Fibroblast of upper back skin (primary cell): ENCODE measurements around the gene PLXNA3.
"Not testable (repeated sequence)": the region's sequence is repeated elsewhere in the genome, so short reads cannot be mapped to it uniquely, and the experiment has no call there.

Experiments used
- DNase-seq: peaks from one replicate; pipeline ENCODE4 v3.0.0-alpha.2; 2013

Gene PLXNA3

DNA sequence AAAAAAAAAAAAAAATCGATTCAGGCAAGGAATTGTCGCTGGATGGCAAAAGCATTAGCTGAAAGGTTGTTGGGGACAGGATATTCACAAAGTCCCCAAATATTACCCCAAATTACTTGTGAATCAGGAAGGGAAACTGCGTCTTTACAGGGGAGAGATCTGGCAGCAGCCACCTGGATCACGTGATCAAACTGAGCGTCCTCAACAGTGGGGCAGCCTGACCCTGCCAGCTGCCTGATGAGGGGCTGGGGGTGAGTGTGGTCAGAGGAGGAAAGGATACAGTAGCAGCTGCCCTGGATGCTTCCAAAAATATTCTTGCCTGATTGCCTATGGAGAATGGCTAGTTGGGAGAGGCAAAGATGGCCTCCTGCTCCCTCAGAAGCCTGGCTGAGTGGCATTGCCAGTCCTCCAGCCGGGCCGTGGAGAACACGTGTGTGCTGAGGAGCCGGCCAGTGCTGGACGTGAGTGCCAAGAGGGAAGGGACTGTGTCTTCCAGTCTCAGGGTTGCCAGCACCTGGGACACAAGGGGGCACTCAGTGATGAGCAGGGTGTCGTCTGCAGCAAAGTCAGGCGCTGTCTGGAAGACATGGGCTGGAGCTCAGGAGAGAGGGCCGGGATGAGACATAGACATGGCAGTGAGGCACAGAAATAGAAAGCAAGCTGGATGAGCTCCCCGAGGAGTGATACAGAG lies 24.0 kb downstream of the PLXNA3 start:
- no peak for DNase-seq

DNA sequence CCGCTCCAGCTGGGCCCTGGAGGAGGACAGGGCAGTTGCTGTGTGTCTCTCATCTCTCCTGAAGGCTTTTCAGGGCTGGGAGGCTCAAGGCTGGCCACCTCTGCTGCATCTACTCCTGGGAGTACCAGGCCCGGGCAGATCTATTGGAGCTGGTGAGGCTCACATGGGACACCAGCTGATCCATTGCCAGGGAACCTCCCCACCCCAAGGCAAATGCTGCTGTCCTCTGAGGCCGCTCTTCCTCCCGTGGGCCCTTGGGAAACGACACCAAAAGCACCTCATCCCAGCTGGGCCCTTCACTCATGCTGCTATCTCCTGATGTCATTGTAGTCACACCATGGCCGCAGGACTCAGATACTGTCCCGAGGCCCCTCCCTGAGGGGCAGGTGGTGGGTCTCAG lies 24.7 kb downstream of the PLXNA3 start:
- DNase-seq = no peak

DNA sequence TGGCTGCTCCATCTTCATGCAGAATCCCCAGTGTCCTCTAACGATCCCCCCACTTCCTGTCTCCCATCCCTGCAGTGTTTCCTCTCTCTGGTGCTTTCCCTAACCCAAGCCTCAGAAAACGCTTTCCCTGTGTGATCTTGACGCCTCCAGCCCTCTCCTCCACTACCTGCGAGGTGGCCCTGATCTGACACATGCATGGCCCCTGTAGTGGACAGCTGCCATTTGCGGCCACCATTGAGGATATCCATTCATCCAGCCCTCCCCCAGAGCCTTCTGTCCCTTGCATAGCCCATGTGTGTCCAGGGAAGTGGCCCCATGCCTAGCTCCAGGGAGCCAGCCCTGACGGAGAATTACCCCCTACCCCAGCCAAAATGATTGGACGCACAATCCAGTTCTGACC lies 25.2 kb downstream of the PLXNA3 start:
- DNase-seq = no peak

DNA sequence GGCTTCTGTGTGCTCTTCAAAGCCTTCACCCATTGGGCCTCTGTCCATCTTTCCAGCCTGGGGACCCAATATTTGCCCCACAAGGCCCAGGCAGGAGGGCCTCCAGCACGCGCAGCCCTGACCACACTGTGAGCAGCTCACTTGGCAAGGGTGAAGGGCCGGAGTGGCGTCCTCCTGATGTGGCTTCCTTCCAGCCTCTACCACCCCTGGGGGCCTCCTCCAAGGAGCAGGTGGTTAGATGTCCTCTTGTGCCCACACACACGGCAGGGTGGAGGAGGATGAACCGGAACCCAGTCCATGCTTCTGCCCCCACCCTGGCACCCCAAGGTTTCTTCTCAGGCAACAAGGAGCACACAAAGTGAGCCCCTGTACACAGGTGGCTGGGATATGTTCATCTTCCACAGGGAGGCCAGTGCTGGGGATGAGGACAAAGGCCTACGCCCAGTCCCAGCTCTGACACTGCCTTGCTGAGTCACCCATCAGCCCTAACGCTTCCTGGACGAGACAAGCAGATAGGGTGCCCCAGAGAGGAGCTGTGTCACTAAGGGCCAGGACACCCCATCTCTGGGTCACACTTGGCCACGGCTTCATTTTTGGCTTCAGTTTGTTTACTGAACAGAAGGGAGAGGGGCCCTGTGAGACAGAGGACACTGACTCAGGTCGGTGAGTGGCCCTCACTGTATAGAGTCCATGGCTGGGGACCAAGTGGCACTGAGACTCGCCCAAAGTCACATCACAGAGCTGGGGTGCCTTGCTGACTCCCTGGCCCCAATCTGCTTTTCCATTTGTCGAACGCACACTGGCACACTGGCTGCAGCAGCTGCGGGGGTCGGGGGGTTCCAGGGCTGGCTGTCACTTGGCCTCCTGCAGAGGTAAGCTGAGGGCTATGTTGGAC lies 26.4 kb downstream of the PLXNA3 start:
- no peak for DNase-seq

DNA sequence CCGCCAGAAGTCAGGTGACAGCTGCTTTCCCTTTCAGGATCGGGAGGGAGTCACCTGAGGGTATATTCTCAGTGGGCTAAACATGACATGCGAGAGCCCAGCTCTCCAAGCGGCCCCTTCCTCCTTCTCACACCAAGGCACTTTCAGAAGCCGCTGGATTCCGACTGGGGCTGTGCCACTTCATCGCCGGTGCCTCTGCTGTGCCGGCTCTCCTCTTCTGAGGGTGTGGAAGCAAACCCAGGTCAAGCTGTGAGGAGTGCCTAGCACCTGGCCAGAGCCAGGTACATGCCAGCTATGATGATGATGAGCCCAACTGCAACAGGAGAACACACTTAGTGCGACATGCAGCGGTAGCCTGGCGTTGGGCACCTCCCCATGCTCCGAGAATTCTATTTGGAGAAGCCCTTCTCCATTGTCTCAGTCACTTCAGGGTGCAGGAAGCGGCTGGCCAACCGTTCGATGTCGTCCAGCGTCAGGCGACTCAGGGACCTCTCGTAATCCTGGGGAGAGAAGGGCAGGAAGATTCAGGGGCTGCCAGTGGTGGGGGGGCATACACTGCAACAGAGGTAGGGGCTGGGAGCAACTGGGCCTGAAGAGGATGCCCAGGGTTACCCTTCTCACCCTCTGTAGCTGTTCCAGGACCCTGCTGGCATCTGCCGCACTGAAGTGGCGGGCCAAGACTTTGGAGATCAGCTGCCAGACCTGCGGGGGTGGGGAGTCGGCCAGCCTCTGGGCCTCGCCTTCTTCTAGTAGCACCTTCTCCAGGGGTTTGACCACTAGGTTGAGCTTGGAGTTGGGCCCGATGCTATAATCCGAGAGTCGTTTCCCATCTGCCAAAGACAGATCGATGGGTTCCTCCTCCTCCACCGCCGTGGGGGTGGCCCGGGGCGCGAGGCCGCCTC lies 27.3 kb downstream of the PLXNA3 start:
- DNase-seq = no peak

DNA sequence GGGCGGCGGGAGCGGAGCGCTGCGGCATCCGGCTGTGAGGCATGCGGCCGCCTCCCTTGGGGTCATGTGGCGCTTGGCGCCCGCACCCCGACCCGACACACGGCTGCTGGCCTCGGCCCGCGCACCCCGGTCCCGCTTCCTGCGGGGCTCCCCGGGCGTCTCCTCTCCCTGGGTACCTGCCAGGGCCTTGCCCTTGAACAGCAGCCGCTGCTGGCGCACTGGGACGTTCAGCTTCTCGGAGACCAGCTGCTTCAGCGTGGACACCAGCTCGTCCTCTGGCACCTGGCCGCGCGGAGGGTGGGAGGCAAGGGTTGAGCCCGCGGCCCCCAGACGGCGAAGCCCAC lies 27.9 kb downstream of the PLXNA3 start:
- DNase-seq = no peak

DNA sequence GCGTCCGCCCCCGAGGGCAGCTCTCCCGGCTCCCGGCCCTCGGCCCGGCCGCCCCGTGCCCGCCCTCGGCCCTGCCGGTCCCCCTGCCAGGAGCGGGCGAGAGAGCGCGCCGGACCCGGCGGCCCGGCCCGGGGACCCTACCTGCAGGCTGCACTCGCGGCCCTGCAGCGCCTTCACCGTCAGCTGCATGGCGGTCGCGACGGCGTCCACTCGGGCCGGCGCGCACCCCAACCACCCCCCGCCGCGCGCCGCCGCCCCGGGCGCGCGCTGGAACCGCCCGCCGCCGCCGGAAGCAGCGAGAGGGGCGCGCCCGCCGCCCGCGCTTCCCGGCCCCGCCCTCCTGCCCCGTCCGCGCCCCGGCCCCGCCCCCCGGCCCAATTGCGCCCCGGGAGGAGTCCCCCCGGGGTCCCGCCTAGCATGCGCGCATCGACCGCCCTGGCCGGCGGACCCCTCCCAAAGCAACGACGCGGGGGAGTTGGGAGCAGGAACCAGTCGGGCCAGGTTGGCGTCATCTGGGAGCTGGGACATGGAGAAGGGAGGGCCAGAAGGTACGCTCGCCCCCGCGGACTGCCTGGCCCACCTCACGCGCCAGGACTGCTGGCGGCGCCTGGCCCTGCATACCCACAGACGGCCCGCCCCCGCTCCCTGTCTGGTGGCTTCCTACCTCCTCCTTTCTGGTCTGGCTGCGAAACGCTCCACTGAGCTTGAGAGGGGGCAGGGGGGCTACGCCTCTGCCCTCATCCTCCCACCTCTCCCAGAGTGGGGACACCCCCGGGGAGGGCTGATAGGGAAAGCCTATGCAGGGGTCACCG lies 28.5 kb downstream of the PLXNA3 start, which contains the start of gene UBL4A:
Gene UBL4A, minus strand, starts transcription at position 220 of the 812 bp plus-strand sequence. Its CDS starts 31 bp downstream, at position 189.
- peak; percentile 42 for DNase-seq

DNA sequence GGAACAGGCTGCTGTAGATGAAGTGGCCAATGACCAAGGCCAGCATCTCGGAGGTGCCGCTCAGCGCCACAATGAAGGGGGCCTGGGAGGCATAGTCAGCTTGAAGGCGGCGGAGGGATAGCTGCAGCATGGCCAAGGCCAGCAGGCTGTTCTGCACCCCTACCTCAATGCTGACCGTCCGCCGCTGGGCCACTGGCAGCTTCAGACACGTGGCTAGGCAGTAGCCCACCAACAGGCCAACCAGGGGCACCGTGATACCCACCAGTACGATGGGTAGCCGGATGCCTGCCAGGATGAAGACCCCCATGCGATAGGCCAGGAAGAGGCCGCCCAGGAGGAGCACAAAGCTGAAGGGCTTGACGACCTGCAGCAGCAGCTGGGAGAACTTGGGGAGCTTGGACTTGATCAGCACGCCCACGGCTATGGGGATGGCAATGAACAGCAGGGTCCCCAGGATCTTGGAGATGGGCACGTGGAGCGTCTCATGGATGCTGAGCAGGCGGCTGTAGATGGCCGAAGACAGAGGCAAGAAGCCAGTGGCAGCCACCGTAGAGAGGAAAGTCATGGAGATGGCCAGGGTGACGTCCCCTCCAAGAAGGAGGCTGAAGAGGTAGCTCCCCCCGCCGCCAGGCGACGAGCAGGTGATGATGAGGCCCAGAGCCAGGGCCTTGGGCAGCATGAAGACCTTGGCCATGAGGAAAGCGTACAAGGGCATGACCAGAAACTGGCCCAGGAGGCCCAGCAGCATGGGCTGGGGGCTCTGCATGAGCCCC lies 29.6 kb downstream of the PLXNA3 start:
- no peak for DNase-seq

DNA sequence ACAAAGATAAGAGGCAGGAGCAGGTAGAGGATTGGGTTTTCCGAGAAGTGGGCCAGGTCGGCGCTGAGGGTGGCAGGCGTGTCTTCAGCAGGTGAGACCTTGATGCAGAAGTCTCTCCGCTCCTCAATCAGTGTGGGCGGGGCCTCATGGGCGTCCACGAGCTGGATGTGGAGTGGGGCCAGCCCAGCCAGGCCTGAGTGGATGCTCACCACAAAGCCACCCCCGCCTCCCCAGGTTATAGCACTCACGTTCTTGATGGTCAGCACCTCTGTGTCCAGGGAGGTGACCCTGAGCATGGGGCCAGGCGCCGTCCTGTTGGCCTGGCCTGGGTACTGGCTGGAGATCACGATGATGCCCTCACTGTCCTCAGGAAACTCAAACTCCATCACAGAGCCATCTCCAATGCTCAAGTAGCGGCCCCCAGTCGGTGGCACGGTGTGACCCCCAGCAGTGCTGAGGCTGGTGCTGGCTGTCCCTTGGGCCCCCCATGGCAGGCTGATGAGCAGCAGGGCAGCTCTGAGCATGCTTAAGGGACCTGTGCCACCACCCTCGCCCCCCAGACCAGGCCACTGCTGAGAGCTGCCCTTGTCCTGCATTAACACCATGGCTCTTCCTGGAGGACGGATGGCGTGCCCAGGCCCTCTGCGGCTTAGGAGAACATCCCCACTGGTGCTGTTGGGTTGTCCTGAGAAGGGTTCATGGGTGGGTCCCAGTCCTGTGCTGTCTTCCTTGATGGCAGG lies 30.4 kb downstream of the PLXNA3 start:
- DNase-seq = no peak

DNA sequence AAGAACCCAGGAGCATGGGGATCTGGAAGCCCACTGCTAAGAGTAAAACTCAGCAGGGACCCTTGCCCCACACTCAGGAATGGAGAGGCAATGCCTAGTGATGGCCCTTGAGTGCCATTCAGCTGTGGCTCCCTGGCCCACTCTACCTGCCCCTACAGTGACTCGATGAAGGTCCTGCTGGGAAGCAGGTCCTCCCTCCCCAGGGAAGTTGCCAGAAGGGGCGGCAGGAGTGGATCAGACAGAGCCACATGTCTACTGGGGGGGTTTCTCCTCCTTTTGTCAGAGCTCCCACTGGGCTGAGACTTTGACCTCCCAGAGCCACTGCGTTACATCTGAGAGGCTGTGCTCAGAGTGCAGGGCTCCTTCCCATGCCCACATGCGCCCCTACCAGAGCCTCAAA lies 31.1 kb downstream of the PLXNA3 start:
- no peak for DNase-seq

DNA sequence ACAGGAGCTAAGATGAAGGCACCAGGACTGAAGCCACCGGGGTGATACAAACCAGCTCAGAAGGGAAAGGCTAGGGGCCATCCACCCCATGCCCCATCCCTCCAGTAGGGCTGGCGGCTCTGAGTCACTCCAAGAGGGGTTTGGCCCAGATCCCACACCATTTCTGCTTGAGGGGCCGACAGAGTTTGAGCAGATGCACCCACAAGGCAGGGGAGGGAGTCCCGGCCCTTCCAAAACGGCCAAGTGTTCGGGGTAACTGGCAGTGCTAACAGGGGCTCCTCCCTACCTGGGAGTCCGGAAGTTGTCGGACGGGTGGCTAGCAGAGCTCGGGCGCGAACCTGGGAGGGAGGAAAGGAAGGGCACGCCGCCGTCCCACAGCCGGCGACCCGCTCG lies 31.9 kb downstream of the PLXNA3 start:
- peak; percentile 49 for DNase-seq

DNA sequence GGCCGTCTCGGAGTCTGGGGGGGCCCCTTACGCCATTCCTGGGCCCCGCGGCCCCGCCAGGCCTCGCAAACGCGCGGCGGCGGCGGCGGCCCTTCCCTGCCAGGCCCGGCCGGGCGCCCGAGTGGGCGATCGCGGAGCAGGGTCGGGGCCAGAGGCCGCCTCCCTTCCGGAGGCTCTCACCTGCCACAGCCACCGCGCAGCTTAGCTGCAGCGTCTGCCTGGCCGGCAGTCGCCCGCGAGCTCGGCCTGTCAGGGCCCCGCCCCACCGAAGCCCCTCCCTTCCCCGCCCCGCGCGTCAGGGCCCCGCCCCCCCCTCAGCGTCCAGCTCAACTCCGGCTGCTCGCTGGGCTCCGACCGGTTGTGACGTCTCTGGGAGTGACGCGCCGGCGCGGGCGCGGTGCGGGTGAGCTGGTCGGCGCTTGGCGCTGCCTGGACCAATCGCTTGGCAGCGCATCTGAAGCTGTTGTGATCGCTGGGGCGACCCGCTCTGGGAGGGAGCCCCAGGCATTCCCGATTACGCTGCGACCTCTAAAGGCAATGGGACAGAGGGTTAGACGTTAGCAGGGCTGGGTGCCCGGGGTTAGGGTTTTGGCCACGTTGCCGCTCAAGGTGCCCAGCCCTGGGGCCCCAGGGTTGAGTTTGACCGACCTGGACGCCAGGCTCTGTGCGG lies 32.5 kb downstream of the PLXNA3 start, which contains the start of gene SLC10A3:
Gene SLC10A3, minus strand, starts transcription at position 216 of the 670 bp plus-strand sequence. CDS start 1,689 bp downstream, outside the sequence.
- DNase-seq = peak; percentile 92

DNA sequence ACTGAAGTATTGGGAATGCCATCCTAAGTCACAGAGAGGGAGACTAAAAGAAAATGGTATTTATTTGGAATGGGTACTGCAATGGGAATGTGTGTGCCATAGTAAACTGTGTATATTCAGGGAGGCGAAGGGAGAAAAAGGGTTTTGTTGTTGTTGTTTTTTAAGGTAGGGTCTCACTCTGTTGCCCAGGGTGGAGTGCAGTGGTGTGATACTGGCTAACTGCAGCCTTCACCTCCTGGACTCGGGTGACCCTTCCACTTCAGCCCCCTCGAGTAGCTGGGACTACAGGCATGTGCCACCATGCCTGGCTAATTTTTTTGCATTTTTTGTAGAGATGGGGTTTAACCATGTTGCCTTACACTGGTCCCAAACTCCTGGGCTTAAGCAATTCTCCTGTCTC lies 36.6 kb downstream of the PLXNA3 start:
- DNase-seq = no peak

DNA sequence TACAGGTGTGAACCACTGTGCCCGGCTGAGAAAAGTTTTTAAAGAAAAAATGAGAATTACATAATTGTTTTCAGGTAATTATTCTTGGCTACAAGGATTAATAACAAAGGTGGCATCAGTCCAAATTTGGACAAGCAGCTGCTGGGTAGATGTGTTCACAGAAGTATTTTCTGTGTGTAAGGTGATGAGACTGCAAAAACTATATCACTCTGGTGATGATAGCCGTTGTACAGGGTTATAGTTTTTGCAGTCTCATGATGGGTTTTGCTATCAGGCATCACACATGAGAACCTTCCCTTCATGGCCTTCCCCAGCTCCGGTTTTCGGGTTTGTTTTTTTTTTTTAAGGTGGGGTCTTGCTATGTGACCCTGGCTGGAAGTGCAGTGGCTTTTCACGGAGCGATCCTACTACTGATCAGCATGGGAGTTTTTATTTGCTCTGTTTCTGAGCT lies 37.4 kb downstream of the PLXNA3 start:
- DNase-seq = no peak

DNA sequence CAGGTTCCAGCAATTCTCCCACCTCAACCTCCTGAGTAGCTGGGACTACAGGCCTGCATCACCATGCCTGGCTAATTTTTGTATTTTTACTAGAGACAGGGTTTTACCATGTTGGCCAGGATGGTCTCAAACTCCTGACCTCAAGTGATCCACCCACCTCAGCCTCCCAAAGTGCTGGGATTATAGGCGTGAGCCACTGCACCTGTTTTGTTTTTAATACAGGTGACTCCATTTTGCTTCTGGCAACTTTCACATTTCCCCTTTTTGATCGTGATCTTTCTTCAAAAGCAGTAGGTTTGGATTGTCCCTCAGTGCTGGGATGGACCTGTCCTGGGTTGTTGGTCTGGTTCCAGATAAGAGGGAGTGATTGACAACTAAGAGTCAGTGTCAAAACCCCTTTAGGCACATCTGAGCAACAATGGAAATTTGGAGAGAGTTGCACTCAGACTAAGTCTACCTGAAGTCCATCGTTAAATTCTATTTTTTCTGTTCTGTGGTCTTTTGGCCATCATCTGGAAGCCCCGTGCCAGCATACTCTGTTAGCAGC lies 38.6 kb downstream of the PLXNA3 start:
- DNase-seq = not testable (repeated sequence)

DNA sequence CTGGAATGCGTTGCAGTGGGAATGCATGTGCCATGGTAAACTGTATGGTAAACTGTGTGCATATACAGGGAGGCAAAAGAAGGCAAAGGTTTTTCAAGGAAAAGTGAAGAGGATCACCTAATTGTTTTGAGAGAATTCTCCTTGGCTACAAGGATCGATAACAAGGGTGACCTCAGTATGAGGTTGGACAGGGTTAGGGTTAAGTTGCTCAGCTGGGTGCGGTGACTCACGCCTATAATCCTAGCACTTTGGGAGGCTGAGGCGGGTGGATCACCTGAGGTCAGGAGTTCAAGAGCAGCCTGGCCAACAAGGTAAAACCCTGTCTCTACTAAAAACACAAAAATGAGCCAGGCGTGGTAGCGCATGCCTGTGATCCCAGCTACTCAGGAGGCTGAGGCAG lies 43.3 kb downstream of the PLXNA3 start:
- DNase-seq = not testable (repeated sequence)

DNA sequence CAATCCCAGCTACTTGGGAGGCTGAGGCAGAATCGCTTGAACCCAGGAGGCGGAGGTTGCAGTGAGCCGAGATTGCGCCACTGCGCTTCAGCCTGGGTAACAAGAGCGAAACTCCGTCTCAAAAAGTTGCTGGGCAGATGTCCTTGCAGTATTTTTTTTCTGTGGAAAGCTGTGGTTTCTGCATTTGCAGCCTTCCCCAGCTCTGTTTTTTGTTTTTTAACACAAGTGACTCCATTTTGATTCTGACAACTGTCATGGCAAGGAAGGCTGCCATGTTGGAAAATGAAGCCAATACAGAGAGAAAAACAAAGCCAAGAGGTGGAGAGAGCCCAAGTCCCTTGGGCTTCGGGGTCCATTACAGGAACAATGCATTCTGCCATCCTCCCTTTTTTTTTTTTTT lies 44.0 kb downstream of the PLXNA3 start:
- DNase-seq = no peak

DNA sequence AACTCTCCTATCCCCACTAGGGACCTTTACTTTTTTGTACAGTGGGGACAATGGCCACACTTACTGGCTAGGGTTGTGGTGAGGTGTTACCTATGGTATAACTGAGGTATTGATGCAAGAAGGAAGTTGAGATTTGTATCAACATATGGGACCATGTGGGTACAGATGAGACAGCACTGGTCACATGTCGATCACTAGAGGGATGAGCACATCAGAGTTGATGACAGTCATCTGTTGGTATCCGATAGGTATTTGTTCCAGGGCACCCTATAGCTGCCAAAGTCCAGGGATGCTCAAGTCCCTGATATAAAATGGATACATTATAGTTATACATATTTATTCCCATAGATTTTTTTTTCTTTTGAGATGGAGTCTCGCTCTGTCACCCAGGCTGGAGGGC lies 44.9 kb downstream of the PLXNA3 start:
- DNase-seq = no peak

DNA sequence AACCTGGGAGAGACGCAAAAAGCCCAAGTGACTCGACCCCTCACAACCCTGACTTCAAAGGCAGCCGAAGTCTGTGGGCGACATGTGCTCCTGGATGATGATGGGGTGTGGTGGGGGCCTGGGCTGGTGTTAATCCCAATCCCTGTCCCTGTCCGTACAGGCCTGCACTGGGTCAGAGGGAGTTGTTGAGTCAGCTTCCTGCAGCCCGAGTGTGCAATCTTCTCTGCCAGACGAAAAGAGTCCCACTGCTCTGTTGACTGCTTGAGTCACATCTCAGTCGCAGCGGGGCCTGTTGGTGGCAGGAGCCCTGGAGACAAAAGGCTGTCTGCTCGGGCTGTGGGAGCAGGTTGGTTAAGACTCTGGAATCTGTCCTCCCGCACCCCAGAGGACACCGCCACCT lies 47.7 kb downstream of the PLXNA3 start:
- DNase-seq = peak; percentile 25
